DND-41 (cell line): ENCODE data around the gene FUT6.

Experiments used
- CTCF ChIP-seq: IDR thresholded peaks from 2 replicates; pipeline ENCODE4 v1.5.1; 2012; ENCODE audit warnings: borderline replicate concordance, low read length, moderate library complexity, mild to moderate bottlenecking; ENCODE audit not compliant: poor library complexity, severe bottlenecking; ENCODE audit errors: extremely low read depth
- EZH2 ChIP-seq: IDR thresholded peaks from 3 replicates; pipeline ENCODE4 v1.6.1; 2012; ENCODE audit warnings: borderline replicate concordance, low read depth, mild to moderate bottlenecking, moderate library complexity, low read length, inconsistent platforms; ENCODE audit not compliant: severe bottlenecking

DNA sequence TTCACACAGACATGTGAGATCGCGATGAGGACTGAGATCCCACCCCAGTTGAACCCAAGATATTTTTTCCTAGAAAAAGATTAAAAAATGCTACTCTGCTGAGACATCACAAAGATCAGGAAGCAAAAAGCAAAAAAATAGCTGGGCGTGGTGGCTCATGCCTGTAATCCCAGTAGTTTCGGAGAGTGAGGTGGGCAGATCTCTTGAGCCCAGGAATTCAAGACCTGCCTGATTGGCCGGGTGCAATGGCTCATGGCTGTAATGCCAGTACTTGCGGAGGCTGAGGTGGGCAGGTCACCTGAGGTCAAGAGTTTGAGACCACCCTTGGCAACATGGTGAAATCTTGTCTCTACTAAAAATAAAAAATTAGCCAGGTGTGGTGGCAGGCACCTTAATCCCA lies 10.7 kb upstream of the FUT6 start:
- no peak for TF ChIP-seq CTCF
- no peak for TF ChIP-seq EZH2
